ENCODE results near the gene ALDH6A1. TPM values are rescaled to one million over a fixed set of nuclear protein-coding genes. Genes with fewer than 3 reads are reported as not detected.

Gene ALDH6A1
- polyA plus RNA-seq, 3 donors: 2.5 to 15.1 (median 8.8) TPM

DNA sequence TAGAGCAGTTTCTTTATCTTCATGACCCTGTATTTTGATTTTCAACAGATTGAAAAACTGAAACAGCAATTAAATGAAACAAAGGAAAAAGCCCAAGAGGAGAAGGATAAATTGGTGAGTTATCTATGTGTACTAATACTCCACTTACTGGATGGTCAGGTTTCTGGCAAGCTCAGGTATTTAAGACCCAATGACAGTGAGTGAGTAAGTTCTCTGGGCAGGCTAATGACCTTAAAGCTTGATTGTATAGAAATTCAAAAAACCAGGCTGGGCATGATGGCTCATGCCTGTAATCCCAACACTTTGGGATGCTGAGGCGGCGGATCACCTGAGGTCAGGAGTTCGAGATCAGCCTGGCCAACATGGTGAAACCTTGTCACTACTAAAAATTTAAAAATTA is 55.1 kb downstream of the ALDH6A1 start:
- Histone ChIP-seq H3K27me3 (ENCODE audit: control insufficient read depth in 2 of 2, insufficient read depth in 2 of 2, low read length in 2 of 2) (no peaks in the 10 kb centered on the region), H3K4me2 (replicated peaks; ENCODE audit: extremely low read depth, low read length, poor library complexity, severe bottlenecking) (no peak overlapping the region), H3K4me1 (ENCODE audit: control insufficient read depth in 1 of 2, insufficient read depth in 2 of 2, low read length in 2 of 2) (peaks cover 11 to 12% of the 10 kb centered on the region in 2 donors), H2AFZ (ENCODE audit: insufficient read depth, low read depth, low read length, poor library complexity, severe bottlenecking) (peak overlapping the region; percentile 30), H3K4me3 (replicated peaks in 1 of 3; ENCODE audit: low read depth in 2 of 3, low read length in 3 of 3) (no peak overlapping the region), H3K9me3 (replicated peaks in 1 of 2; ENCODE audit: control insufficient read depth in 1 of 2, insufficient read depth in 1 of 2, low read length in 2 of 2) (no peaks in the 10 kb centered on the region), H3K9ac (ENCODE audit: insufficient read depth, low read length, poor library complexity, severe bottlenecking) (no peak overlapping the region), H3K79me2 (ENCODE audit: insufficient read depth, low read length) (no peaks in the 10 kb centered on the region), H4K20me1 (ENCODE audit: insufficient read depth, low read length) (no peaks in the 10 kb centered on the region), H3K27ac (ENCODE audit: low read depth in 1 of 2, low read length in 2 of 2) (no peak overlapping the region), H3K36me3 (replicated peaks in 1 of 2; ENCODE audit: control insufficient read depth in 1 of 2, insufficient read depth in 2 of 2, low read length in 2 of 2) (no peaks in the 10 kb centered on the region)
- TF ChIP-seq, protein P1, sequence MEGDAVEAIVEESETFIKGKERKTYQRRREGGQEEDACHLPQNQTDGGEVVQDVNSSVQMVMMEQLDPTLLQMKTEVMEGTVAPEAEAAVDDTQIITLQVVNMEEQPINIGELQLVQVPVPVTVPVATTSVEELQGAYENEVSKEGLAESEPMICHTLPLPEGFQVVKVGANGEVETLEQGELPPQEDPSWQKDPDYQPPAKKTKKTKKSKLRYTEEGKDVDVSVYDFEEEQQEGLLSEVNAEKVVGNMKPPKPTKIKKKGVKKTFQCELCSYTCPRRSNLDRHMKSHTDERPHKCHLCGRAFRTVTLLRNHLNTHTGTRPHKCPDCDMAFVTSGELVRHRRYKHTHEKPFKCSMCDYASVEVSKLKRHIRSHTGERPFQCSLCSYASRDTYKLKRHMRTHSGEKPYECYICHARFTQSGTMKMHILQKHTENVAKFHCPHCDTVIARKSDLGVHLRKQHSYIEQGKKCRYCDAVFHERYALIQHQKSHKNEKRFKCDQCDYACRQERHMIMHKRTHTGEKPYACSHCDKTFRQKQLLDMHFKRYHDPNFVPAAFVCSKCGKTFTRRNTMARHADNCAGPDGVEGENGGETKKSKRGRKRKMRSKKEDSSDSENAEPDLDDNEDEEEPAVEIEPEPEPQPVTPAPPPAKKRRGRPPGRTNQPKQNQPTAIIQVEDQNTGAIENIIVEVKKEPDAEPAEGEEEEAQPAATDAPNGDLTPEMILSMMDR (IDR thresholded peaks at IDR 0.05): no peak
- intact Hi-C loops (cut with micrococcal nuclease): no loop called here
- Mint-ChIP-seq H3K36me3 (no peaks in the 10 kb centered on the region), H3K27me3 (ENCODE audit: low read depth in 3 of 3) (no peaks in the 10 kb centered on the region), H3K4me3 (no peak overlapping the region), H3K4me1 (peaks cover 12% of the 10 kb centered on the region), H3K9me3 (peaks cover 0 to 3% (median 0%) of the 10 kb centered on the region in 7 donors), H3K27ac (no peak overlapping the region)
- 100% methylated on average over 3 of the region's 3 CpGs for WGBS (ENCODE audit: insufficient coverage)
- DNase-seq: no peak

DNA sequence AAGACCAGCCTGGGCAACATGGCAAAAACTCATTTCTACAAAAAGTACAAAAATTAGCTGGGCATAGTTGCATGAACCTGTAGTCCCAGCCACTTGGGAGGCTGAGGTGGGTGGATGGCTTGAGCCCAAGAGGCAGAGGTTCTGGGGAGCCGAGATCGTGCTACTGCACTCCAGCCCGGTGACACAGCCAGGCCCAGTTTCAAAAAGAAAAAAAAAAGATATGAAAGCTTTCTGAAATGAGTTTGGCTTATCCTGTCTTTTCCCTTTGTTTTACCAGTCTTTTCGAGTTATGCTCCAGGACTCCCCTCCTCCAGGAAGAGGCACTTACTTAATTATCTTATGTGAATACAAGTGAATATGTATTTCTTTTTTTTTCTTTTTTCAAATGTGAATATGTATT is 61.9 kb downstream of the ALDH6A1 start:
- H3K4me1 ChIP-seq (ENCODE audit: control insufficient read depth in 1 of 2, insufficient read depth in 2 of 2, low read length in 2 of 2): peaks cover 11 to 15% of the 10 kb centered on the region in 2 donors
- TF ChIP-seq, protein P1 (IDR thresholded peaks at IDR 0.05): no peak
- DNase-seq: no peak
- H3K27ac ChIP-seq (ENCODE audit: low read depth in 1 of 2, low read length in 2 of 2): no peak overlapping the region
- peaks cover 11% of the 10 kb centered on the region for H3K4me1 Mint-ChIP-seq
- H3K36me3 Mint-ChIP-seq: no peaks in the 10 kb centered on the region
- H4K20me1 ChIP-seq (ENCODE audit: insufficient read depth, low read length): no peaks in the 10 kb centered on the region
- no peaks in the 10 kb centered on the region for H3K27me3 ChIP-seq (ENCODE audit: control insufficient read depth in 2 of 2, insufficient read depth in 2 of 2, low read length in 2 of 2)
- intact Hi-C loops (cut with micrococcal nuclease): no loop called here
- 78% methylated on average over 3 of the region's 4 CpGs for WGBS (ENCODE audit: insufficient coverage)
- no peak overlapping the region for H3K27ac Mint-ChIP-seq
- H3K4me3 Mint-ChIP-seq: no peak overlapping the region
- H3K36me3 ChIP-seq (replicated peaks in 1 of 2; ENCODE audit: control insufficient read depth in 1 of 2, insufficient read depth in 2 of 2, low read length in 2 of 2): no peaks in the 10 kb centered on the region
- H3K79me2 ChIP-seq (ENCODE audit: insufficient read depth, low read length): no peaks in the 10 kb centered on the region
- no peaks in the 10 kb centered on the region for H3K27me3 Mint-ChIP-seq (ENCODE audit: low read depth in 3 of 3)
- H3K9me3 ChIP-seq (replicated peaks in 1 of 2; ENCODE audit: control insufficient read depth in 1 of 2, insufficient read depth in 1 of 2, low read length in 2 of 2): no peaks in the 10 kb centered on the region
- H3K4me3 ChIP-seq (replicated peaks in 1 of 3; ENCODE audit: low read depth in 2 of 3, low read length in 3 of 3): no peak overlapping the region
- no peaks in the 10 kb centered on the region for H3K9me3 Mint-ChIP-seq
- H3K4me2 ChIP-seq (replicated peaks; ENCODE audit: extremely low read depth, low read length, poor library complexity, severe bottlenecking): no peak overlapping the region
- no peak overlapping the region for H2AFZ ChIP-seq (ENCODE audit: insufficient read depth, low read depth, low read length, poor library complexity, severe bottlenecking)
- no peak overlapping the region for H3K9ac ChIP-seq (ENCODE audit: insufficient read depth, low read length, poor library complexity, severe bottlenecking)

Measured in CD14-positive monocyte (primary cell).